Left lung (tissue), 10 donors: Measurements from ENCODE around the gene MDH1. TPM values are rescaled to one million over a fixed set of nuclear protein-coding genes. Genes with fewer than 3 reads are reported as not detected.
"Not testable (repeated sequence)": the region's sequence is repeated elsewhere in the genome, so short reads cannot be mapped to it uniquely, and the experiment has no call there.

Experiments
- ATAC-seq: fragments of 200-7000 bp; cut with Tn5 transposase; one replicate; pipeline ENCODE4 v1.9.1; 2020; ENCODE audit warnings: moderate library complexity
- DNase-seq, 4 donors: peaks; one replicate each; pipeline ENCODE4 v3.0.0-alpha.2; 2013 to 2020
- H3K27ac ChIP-seq, 2 donors: fragments of 200-600 bp; sonication (generic) in 1 of 2; one replicate each; pipeline versions ENCODE4 v1.5.0 to v1.8.0; 2020 to 2021
- H3K27me3 ChIP-seq, 2 donors: fragments of 200-600 bp; sonication (generic) in 1 of 2; one replicate each; pipeline versions ENCODE4 v1.5.0 to v1.8.0; 2020 to 2021
- H3K36me3 ChIP-seq, 2 donors: fragments of 200-600 bp; sonication (generic) in 1 of 2; one replicate each; pipeline versions ENCODE4 v1.5.0 to v1.8.0; 2020 to 2021
- H3K4me1 ChIP-seq, 2 donors: fragments of 200-600 bp; one replicate each; pipeline ENCODE4 v1.8.0; 2021
- H3K4me3 ChIP-seq, 2 donors: fragments of 200-600 bp; sonication (generic) in 1 of 2; one replicate each; pipeline versions ENCODE4 v1.5.0 to v1.8.0; 2020 to 2021; ENCODE audit warnings: mild to moderate bottlenecking in 1 of 2
- H3K9me3 ChIP-seq, 2 donors: fragments of 200-600 bp; sonication (generic) in 1 of 2; one replicate each; pipeline versions ENCODE4 v1.5.0 to v1.8.0; 2020 to 2021
- CTCF ChIP-seq, 2 donors: fragments of 200-600 bp; sonication (generic) in 1 of 2; IDR thresholded peaks; one replicate each; pipeline versions ENCODE4 v1.5.0 to v1.8.0; 2021; ENCODE audit warnings: antibody characterized with exemption in 2 of 2
- intact Hi-C, 2 donors: fragments of 100-400 bp; cut with DNase I; formaldehyde crosslinking; loops; one replicate each; pipeline versions ENCODE4 v1.11.2 to v1.14.2; 2022
- polyA plus RNA-seq, 6 donors: library from polyadenylated mRNA; unstranded; fragments of 120-200 nt; gene quantifications; one replicate each; pipeline ENCODE4 v1.2.1, GENCODE V29; 2013; ENCODE audit not compliant: insufficient read length in 6 of 6
- total RNA-seq, 2 donors: library from RNA; stranded (reverse); fragmentation: NEBNext Ultra II Directional; extraction: Animal tissue kit (Norgen Biotek cat#: 25700); gene quantifications; one replicate each; pipeline ENCODE4 v1.2.1, GENCODE V29; 2021
- donor health status: DM: no; HTN: yes; CAD: no.
- donor health status: DM: no; HTN: no; CAD: no.

The MDH1 gene
- total and polyA plus RNA-seq, 8 donors, result 129 to 229 (median 191) TPM

GRCh38 chr2:63545023-63545422 lies 43.7 kb upstream of the MDH1 start:
- H3K4me3 ChIP-seq, result no peak overlapping the region
- TF ChIP-seq CTCF (IDR thresholded peaks at IDR 0.05), result no peak
- no peaks in the 10 kb centered on the region for H3K36me3 ChIP-seq
- intact Hi-C loops, result no loop called here
- H3K9me3 ChIP-seq, result no peaks in the 10 kb centered on the region
- no peak for ATAC-seq
- H3K27me3 ChIP-seq, result no peaks in the 10 kb centered on the region
- no peak for DNase-seq
- H3K27ac ChIP-seq, result no peak overlapping the region
- H3K4me1 ChIP-seq, result no peaks in the 10 kb centered on the region

- no peaks in the 10 kb centered on the region for H3K27me3 ChIP-seq
- no peak for DNase-seq
- no peaks in the 10 kb centered on the region for H3K36me3 ChIP-seq
- H3K4me3 ChIP-seq, result no peak overlapping the region
- no peaks in the 10 kb centered on the region for H3K4me1 ChIP-seq
- TF ChIP-seq CTCF (IDR thresholded peaks at IDR 0.05), result no peak
- H3K9me3 ChIP-seq, result peaks cover 0 to 11% of the 10 kb centered on the region in 2 donors
- intact Hi-C loops, result no loop called here
- H3K27ac ChIP-seq, result no peak overlapping the region
- ATAC-seq, result no peak
These were observed 35.7 kb upstream of the MDH1 start for GRCh38 chr2:63553049-63553448.

- no peak for TF ChIP-seq CTCF (IDR thresholded peaks at IDR 0.05)
- ATAC-seq (no peak), DNase-seq (no peak)
- Histone ChIP-seq H3K4me1 (no peaks in the 10 kb centered on the region), H3K27me3 (no peaks in the 10 kb centered on the region), H3K36me3 (no peaks in the 10 kb centered on the region), H3K4me3 (no peak overlapping the region), H3K9me3 (peaks cover 0 to 28% of the 10 kb centered on the region in 2 donors), H3K27ac (no peak overlapping the region)
- intact Hi-C loops, result no loop called here
These were observed 33.5 kb upstream of the MDH1 start for GRCh38 chr2:63555299-63555698.

GRCh38 chr2:63555931-63556330 lies 32.8 kb upstream of the MDH1 start:
- Histone ChIP-seq H3K27me3 (no peaks in the 10 kb centered on the region), H3K4me1 (no peaks in the 10 kb centered on the region), H3K27ac (no peak overlapping the region), H3K9me3 (peaks cover 0 to 34% of the 10 kb centered on the region in 2 donors), H3K4me3 (no peak overlapping the region), H3K36me3 (no peaks in the 10 kb centered on the region)
- intact Hi-C loops, result no loop called here
- DNase-seq, result no peak
- no peak for TF ChIP-seq CTCF (IDR thresholded peaks at IDR 0.05)
- ATAC-seq, result no peak

GRCh38 chr2:63557819-63558218 lies 30.9 kb upstream of the MDH1 start:
- DNase-seq, ATAC-seq, H3K4me3 ChIP-seq, H3K36me3 ChIP-seq, H3K27me3 ChIP-seq, H3K27ac ChIP-seq, H3K4me1 ChIP-seq, intact Hi-C loops: not testable (repeated sequence)
- H3K9me3 ChIP-seq, result peaks cover 0 to 36% of the 10 kb centered on the region in 2 donors

- H3K4me3 ChIP-seq, H3K27ac ChIP-seq, H3K36me3 ChIP-seq, ATAC-seq, DNase-seq, intact Hi-C loops, H3K4me1 ChIP-seq, H3K27me3 ChIP-seq: not testable (repeated sequence)
- peaks cover 0 to 36% of the 10 kb centered on the region in 2 donors for H3K9me3 ChIP-seq
These were observed 29.8 kb upstream of the MDH1 start for GRCh38 chr2:63558922-63559321.
